ENCODE measurements around the gene WWOX.

Gene WWOX

GRCh38 chr16:79104567-79104966 lies 1005.1 kb downstream of the WWOX start:
- H3K4me1 Mint-ChIP-seq: no peaks in the 10 kb centered on the region
- H3K36me3 Mint-ChIP-seq (ENCODE audit: insufficient read depth): no peaks in the 10 kb centered on the region

DNA sequence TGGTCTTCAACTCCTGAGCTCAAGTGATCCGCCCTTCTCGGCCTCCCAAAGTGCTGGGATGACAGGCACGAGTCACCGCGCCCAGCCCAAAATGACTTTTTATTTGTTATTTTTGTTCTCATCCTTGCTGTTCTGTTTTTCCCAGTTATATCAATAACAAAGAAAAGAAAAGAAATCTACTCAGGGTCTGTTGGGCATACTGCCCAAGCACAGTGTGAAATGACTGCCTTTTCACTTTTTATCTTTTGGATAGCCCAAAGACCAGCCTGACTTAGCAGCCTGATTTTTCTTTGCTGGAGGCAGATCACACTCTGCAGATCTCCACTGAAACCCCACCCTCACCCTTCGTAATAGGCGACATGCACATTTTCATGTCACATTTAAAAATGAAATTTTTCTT lies 1007.8 kb downstream of the WWOX start:
- Mint-ChIP-seq H3K27me3 (no peaks in the 10 kb centered on the region), H3K9me3 (no peaks in the 10 kb centered on the region), H3K4me1 (no peaks in the 10 kb centered on the region), H3K27ac (ENCODE audit: low read depth) (no peak overlapping the region), H3K4me3 (no peak overlapping the region), H3K36me3 (ENCODE audit: insufficient read depth) (no peaks in the 10 kb centered on the region)
- ATAC-seq (replicated peaks; ENCODE audit: extremely low read depth, poor library complexity, severe bottlenecking) (no peak), DNase-seq (ENCODE audit: low spot score in 2 of 2) (no peak)

More at GRCh38 chr16:79104567-79104966, 1005.1 kb downstream of the WWOX start:
- no peaks in the 10 kb centered on the region for H3K27me3 Mint-ChIP-seq
- no peak overlapping the region for H3K27ac Mint-ChIP-seq (ENCODE audit: low read depth)
- no peak overlapping the region for H3K4me3 Mint-ChIP-seq
- DNase-seq (ENCODE audit: low spot score in 2 of 2) (no peak), ATAC-seq (replicated peaks; ENCODE audit: extremely low read depth, poor library complexity, severe bottlenecking) (no peak)
- H3K9me3 Mint-ChIP-seq: no peaks in the 10 kb centered on the region

GRCh38 chr16:79109771-79110170 lies 1010.3 kb downstream of the WWOX start:
- no peak overlapping the region for H3K4me3 Mint-ChIP-seq
- DNase-seq (ENCODE audit: low spot score in 2 of 2) (no peak), ATAC-seq (replicated peaks; ENCODE audit: extremely low read depth, poor library complexity, severe bottlenecking) (no peak)
- no peak overlapping the region for H3K27ac Mint-ChIP-seq (ENCODE audit: low read depth)
- H3K4me1 Mint-ChIP-seq: no peaks in the 10 kb centered on the region
- H3K36me3 Mint-ChIP-seq (ENCODE audit: insufficient read depth): no peaks in the 10 kb centered on the region
- no peaks in the 10 kb centered on the region for H3K9me3 Mint-ChIP-seq
- no peaks in the 10 kb centered on the region for H3K27me3 Mint-ChIP-seq

DNA sequence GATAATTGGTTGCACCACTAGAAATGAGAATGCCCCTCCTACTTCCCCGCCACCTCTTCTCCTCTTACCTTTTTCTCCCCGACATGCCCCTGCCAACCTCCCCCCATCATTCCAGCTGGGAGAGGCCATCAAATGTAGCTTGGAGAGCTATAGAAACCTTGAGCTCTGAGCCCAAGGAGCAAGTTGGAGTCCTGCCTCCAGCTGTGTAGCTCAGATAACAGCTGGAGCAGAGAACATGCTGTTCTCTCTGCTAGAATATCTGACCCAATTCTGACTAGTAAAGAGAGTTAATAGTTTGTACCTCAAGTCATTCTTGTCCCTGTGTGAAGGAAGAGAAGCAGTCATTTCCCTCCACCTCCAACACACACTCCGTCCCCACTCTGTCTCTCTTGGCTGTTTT lies 1010.8 kb downstream of the WWOX start:
- no peak for DNase-seq (ENCODE audit: low spot score in 2 of 2)
- H3K27me3 Mint-ChIP-seq: no peaks in the 10 kb centered on the region
- ATAC-seq (replicated peaks; ENCODE audit: extremely low read depth, poor library complexity, severe bottlenecking): no peak
- no peak overlapping the region for H3K4me3 Mint-ChIP-seq
- no peak overlapping the region for H3K27ac Mint-ChIP-seq (ENCODE audit: low read depth)
- H3K4me1 Mint-ChIP-seq: no peaks in the 10 kb centered on the region
- no peaks in the 10 kb centered on the region for H3K9me3 Mint-ChIP-seq
- H3K36me3 Mint-ChIP-seq (ENCODE audit: insufficient read depth): no peaks in the 10 kb centered on the region

DNA sequence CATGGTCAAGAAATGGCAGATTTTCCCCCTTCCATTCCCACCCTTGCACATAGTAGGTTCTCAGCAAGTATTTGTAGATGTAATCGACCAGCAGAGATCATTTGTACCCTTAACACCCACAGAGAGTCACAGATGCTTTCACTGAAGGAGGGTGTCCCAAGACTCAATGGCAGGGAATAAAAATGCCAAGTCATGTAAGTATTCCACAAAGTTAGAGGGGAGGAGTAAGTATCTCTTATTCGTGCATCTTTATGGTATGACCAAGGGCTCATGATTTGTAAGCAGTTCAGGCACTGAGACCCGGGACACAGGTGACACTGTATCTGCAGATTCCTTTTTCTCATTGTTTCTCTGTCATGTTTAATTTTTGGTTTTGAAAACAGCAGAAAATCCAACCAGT lies 1011.5 kb downstream of the WWOX start:
- no peak overlapping the region for H3K27ac Mint-ChIP-seq (ENCODE audit: low read depth)
- H3K4me1 Mint-ChIP-seq: no peaks in the 10 kb centered on the region
- DNase-seq (ENCODE audit: low spot score in 2 of 2) (no peak), ATAC-seq (replicated peaks; ENCODE audit: extremely low read depth, poor library complexity, severe bottlenecking) (no peak)
- no peaks in the 10 kb centered on the region for H3K36me3 Mint-ChIP-seq (ENCODE audit: insufficient read depth)
- no peaks in the 10 kb centered on the region for H3K27me3 Mint-ChIP-seq
- no peak overlapping the region for H3K4me3 Mint-ChIP-seq
- no peaks in the 10 kb centered on the region for H3K9me3 Mint-ChIP-seq

- no peak for DNase-seq (ENCODE audit: low spot score in 2 of 2)
- Mint-ChIP-seq H3K27me3 (no peaks in the 10 kb centered on the region), H3K4me3 (no peak overlapping the region), H3K36me3 (ENCODE audit: insufficient read depth) (no peaks in the 10 kb centered on the region), H3K4me1 (no peaks in the 10 kb centered on the region), H3K9me3 (no peaks in the 10 kb centered on the region), H3K27ac (ENCODE audit: low read depth) (no peak overlapping the region)
- ATAC-seq (replicated peaks; ENCODE audit: extremely low read depth, poor library complexity, severe bottlenecking): no peak
These were observed 1013.0 kb downstream of the WWOX start for GRCh38 chr16:79112462-79112861.

- DNase-seq (ENCODE audit: low spot score in 2 of 2) (no peak), ATAC-seq (replicated peaks; ENCODE audit: extremely low read depth, poor library complexity, severe bottlenecking) (no peak)
- Mint-ChIP-seq H3K9me3 (no peaks in the 10 kb centered on the region), H3K4me3 (no peak overlapping the region), H3K27ac (ENCODE audit: low read depth) (no peak overlapping the region), H3K36me3 (ENCODE audit: insufficient read depth) (no peaks in the 10 kb centered on the region), H3K27me3 (no peaks in the 10 kb centered on the region), H3K4me1 (no peaks in the 10 kb centered on the region)
These were observed 1014.4 kb downstream of the WWOX start for GRCh38 chr16:79113826-79114225.

DNA sequence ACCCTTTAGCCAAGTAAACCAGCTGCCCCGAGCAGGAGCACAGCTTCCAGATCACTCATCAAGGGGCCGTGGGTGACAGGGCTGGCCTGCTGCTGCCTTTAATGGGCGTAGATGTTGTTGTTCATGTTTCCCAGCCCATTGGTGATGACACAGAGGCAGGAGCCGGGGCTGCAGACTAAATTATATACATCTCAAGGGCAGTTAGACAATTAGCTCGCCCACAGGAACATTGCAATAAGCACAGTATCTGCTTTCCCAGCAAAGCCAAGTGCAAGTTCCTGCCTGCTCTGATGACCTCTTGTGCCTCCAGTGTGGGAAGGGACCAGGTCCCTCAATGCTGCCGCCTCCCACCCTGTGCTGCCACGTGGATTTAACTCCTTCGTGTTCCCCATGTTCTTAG lies 1015.3 kb downstream of the WWOX start:
- Mint-ChIP-seq H3K36me3 (ENCODE audit: insufficient read depth) (no peaks in the 10 kb centered on the region), H3K9me3 (no peaks in the 10 kb centered on the region), H3K4me3 (no peak overlapping the region), H3K27me3 (no peaks in the 10 kb centered on the region), H3K4me1 (no peaks in the 10 kb centered on the region), H3K27ac (ENCODE audit: low read depth) (no peak overlapping the region)
- DNase-seq (ENCODE audit: low spot score in 2 of 2): no peak
- ATAC-seq (replicated peaks; ENCODE audit: extremely low read depth, poor library complexity, severe bottlenecking): no peak

DNA sequence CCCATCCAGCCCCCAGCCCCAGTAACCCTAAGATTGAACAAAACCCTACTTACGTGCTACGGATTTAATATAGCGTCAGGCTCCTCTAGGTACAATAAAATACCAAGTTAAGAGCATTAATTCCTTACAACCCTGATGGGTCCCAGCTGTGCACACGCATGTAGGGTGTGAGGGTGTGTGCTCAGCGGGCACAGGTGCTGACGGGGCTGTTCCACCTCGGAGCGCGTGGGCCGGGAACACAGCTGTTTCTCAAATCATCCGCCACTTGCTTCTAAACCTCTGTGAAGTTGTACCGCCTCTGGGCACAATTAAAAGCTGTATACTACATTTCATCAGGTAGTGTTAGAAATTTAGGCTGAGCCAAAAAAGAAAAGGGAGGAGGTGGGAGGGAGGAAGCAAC lies 1022.5 kb downstream of the WWOX start:
- DNase-seq (ENCODE audit: low spot score in 2 of 2) (no peak), ATAC-seq (replicated peaks; ENCODE audit: extremely low read depth, poor library complexity, severe bottlenecking) (no peak)
- Mint-ChIP-seq H3K27me3 (peaks cover 6% of the 10 kb centered on the region), H3K4me1 (no peaks in the 10 kb centered on the region), H3K36me3 (ENCODE audit: insufficient read depth) (no peaks in the 10 kb centered on the region), H3K27ac (ENCODE audit: low read depth) (no peak overlapping the region), H3K4me3 (no peak overlapping the region), H3K9me3 (no peaks in the 10 kb centered on the region)

- no peaks in the 10 kb centered on the region for H3K9me3 Mint-ChIP-seq
- H3K4me3 Mint-ChIP-seq: no peak overlapping the region
- peaks cover 6% of the 10 kb centered on the region for H3K27me3 Mint-ChIP-seq
- ATAC-seq (replicated peaks; ENCODE audit: extremely low read depth, poor library complexity, severe bottlenecking): no peak
- DNase-seq (ENCODE audit: low spot score in 2 of 2): no peak
- no peak overlapping the region for H3K27ac Mint-ChIP-seq (ENCODE audit: low read depth)
- H3K36me3 Mint-ChIP-seq (ENCODE audit: insufficient read depth): no peaks in the 10 kb centered on the region
- no peaks in the 10 kb centered on the region for H3K4me1 Mint-ChIP-seq
These were observed 1022.9 kb downstream of the WWOX start for GRCh38 chr16:79122343-79122742.

GRCh38 chr16:79124016-79124756 lies 1024.7 kb downstream of the WWOX start:
- no peak overlapping the region for H3K4me3 Mint-ChIP-seq
- H3K36me3 Mint-ChIP-seq (ENCODE audit: insufficient read depth): no peaks in the 10 kb centered on the region
- H3K27me3 Mint-ChIP-seq: peaks cover 6% of the 10 kb centered on the region
- H3K27ac Mint-ChIP-seq (ENCODE audit: low read depth): no peak overlapping the region
- H3K4me1 Mint-ChIP-seq: no peaks in the 10 kb centered on the region
- no peak for ATAC-seq (replicated peaks; ENCODE audit: extremely low read depth, poor library complexity, severe bottlenecking)
- no peaks in the 10 kb centered on the region for H3K9me3 Mint-ChIP-seq
- DNase-seq (ENCODE audit: low spot score in 2 of 2): no peak

DNA sequence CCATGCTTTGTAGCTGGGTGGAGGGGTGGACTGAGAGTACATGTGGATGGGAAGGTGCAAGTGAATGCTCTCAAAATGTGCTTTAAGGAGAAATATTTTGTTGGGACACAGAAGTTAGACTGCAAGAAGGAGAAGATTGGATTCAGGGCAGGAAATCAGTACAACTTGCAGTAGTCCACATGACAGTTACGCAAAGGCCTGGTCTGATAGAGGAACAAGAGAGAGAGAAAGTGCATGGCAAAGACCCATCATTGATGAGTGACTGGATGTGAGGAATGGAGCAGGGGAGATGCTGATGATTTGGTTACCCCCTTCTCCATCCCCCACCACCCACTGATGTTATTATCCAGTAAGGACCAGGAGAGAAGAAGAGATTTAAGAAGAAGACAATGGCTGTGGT lies 1028.3 kb downstream of the WWOX start:
- no peak for ATAC-seq (replicated peaks; ENCODE audit: extremely low read depth, poor library complexity, severe bottlenecking)
- no peak overlapping the region for H3K27ac Mint-ChIP-seq (ENCODE audit: low read depth)
- H3K9me3 Mint-ChIP-seq: no peaks in the 10 kb centered on the region
- no peaks in the 10 kb centered on the region for H3K4me1 Mint-ChIP-seq
- no peaks in the 10 kb centered on the region for H3K27me3 Mint-ChIP-seq
- H3K36me3 Mint-ChIP-seq (ENCODE audit: insufficient read depth): no peaks in the 10 kb centered on the region
- no peak for DNase-seq (ENCODE audit: low spot score in 2 of 2)
- no peak overlapping the region for H3K4me3 Mint-ChIP-seq

DNA sequence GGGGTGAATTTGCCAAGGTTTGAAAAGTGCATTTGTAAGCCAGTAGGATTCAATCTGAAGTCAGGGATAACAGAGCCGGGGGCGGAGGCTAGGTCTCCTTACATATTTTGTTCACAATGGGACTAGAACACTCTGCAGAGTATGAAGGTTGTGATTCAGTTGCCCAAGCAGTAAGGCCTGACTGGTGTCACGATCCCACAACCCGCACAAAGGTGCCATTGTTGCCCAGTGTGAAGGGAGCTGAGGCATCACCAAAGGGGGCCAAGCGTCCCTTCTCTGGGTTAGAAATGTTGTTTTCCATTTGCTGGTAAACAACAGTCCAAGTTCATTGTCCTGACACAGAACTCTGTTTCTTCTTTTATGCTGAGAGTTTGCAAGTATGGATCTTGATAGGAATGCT lies 1029.3 kb downstream of the WWOX start:
- no peak for ATAC-seq (replicated peaks; ENCODE audit: extremely low read depth, poor library complexity, severe bottlenecking)
- no peak overlapping the region for H3K27ac Mint-ChIP-seq (ENCODE audit: low read depth)
- no peak for DNase-seq (ENCODE audit: low spot score in 2 of 2)
- no peaks in the 10 kb centered on the region for H3K4me1 Mint-ChIP-seq
- H3K36me3 Mint-ChIP-seq (ENCODE audit: insufficient read depth): no peaks in the 10 kb centered on the region
- no peaks in the 10 kb centered on the region for H3K27me3 Mint-ChIP-seq
- no peaks in the 10 kb centered on the region for H3K9me3 Mint-ChIP-seq
- no peak overlapping the region for H3K4me3 Mint-ChIP-seq

All from central memory CD8-positive, alpha-beta T cell (primary cell).